Thyroid gland (tissue), 4 donors: ENCODE measurements around the gene CLIC1.

ENCODE experiments used
- CTCF ChIP-seq, 6 experiments: fragments of 200-600 bp in 3 of 6; fragments of 450-650 bp in 3 of 6; sonication (generic) in 3 of 6; IDR thresholded peaks; one replicate each; pipeline ENCODE4 v1.5.1; 2016 to 2019; ENCODE audit warnings: antibody characterized with exemption in 6 of 6, mild to moderate bottlenecking in 2 of 6, inconsistent platforms in 1 of 6, moderate library complexity in 1 of 6
- POLR2A ChIP-seq, 2 donors: fragments of 450-650 bp; IDR thresholded peaks; one replicate each; pipeline ENCODE4 v1.6.1; 2017; ENCODE audit warnings: antibody characterized with exemption in 2 of 2, mild to moderate bottlenecking in 2 of 2, moderate library complexity in 1 of 2

DNA sequence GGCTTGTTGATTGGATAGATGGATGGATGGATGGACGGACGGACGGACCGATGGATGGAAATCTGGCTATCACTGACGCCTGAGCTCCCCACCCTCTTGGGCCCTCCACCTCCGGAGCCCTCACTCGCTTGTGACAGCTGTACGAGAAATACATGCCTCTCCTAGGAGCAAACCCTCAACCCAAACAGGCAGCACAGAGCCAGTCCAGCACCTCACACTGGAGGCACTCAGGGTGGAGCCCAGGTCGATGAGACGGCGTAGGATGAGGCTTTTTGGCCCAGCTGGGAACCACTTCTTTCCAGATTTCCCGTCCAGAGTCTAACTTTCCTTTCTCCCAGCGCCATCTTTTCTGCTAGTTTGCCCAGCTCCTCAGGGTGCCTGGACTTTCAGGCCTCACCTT is 52.7 kb downstream of the CLIC1 start:
- TF ChIP-seq CTCF (IDR thresholded peaks at IDR 0.05) = no peak
- TF ChIP-seq POLR2A (IDR thresholded peaks at IDR 0.05) = no peak
